Tibial nerve (tissue), 4 donors: ENCODE measurements around the gene PSMD13. TPM values are rescaled to one million over a fixed set of nuclear protein-coding genes. Genes with fewer than 3 reads are reported as not detected.
"Not testable (repeated sequence)": the region's sequence is repeated elsewhere in the genome, so short reads cannot be mapped to it uniquely, and the experiment has no call there.

Source experiments
- DNase-seq, 2 donors: peaks; one replicate each; pipeline ENCODE4 v3.0.0-alpha.2; 2019; ENCODE audit warnings: low spot score in 2 of 2
- H3K27ac ChIP-seq, 4 donors: fragments of 200-600 bp; sonication (generic) in 3 of 4; one replicate each; pipeline ENCODE4 v1.5.1; 2017 to 2019; ENCODE audit warnings: mild to moderate bottlenecking in 1 of 4
- H3K27me3 ChIP-seq, 2 donors: fragments of 200-600 bp; sonication (generic) in 1 of 2; one replicate each; pipeline versions ENCODE4 v1.5.1 to v1.6.0; 2017 to 2019
- H3K36me3 ChIP-seq, 3 donors: fragments of 200-600 bp; sonication (generic); one replicate each; pipeline ENCODE4 v1.5.1; 2018 to 2019
- H3K4me1 ChIP-seq, 4 donors: fragments of 200-600 bp; sonication (generic) in 3 of 4; one replicate each; pipeline ENCODE4 v1.5.1; 2017 to 2019
- H3K4me3 ChIP-seq, 4 donors: fragments of 200-600 bp; sonication (generic) in 3 of 4; one replicate each; pipeline ENCODE4 v1.5.1; 2017 to 2019; ENCODE audit warnings: mild to moderate bottlenecking in 1 of 4, moderate library complexity in 1 of 4
- H3K9me3 ChIP-seq, 4 donors: fragments of 200-600 bp; sonication (generic) in 3 of 4; one replicate each; pipeline ENCODE4 v1.5.1; 2017 to 2019
- EP300 ChIP-seq, 2 donors: sonication (generic); formaldehyde crosslinking; IDR thresholded peaks; one replicate each; pipeline ENCODE4 v1.6.1; 2017; ENCODE audit warnings: antibody characterized with exemption in 2 of 2, mild to moderate bottlenecking in 1 of 2
- POLR2A ChIP-seq, 2 donors: fragments of 450-650 bp; IDR thresholded peaks; one replicate each; pipeline ENCODE4 v1.6.1; 2017; ENCODE audit warnings: antibody characterized with exemption in 2 of 2, mild to moderate bottlenecking in 2 of 2, moderate library complexity in 2 of 2
- WGBS, 2 donors: methylation state at CpG; one replicate each; pipeline ENCODE4 v1.1.5; 2018; 5-methylcytosine and 5-hydroxymethylcytosine counted together
- total RNA-seq, 4 donors: library from RNA; depleted of rRNA; stranded (reverse); fragments of >200 nt; gene quantifications; one replicate each; pipeline ENCODE4 v1.1.0, GENCODE V29; 2016
- TF ChIP-seq, protein P1 (sequence below), 5 experiments: fragments of 200-600 bp in 3 of 5; fragments of 450-650 bp in 2 of 5; sonication (generic) in 3 of 5; IDR thresholded peaks; one replicate each; pipeline ENCODE4 v1.5.1; 2016 to 2019; ENCODE audit warnings: antibody characterized with exemption in 5 of 5, mild to moderate bottlenecking in 3 of 5, moderate library complexity in 2 of 5

Gene PSMD13
- total RNA-seq, 4 donors from 2014 or later = 72.0 to 136 (median 120) TPM

DNA sequence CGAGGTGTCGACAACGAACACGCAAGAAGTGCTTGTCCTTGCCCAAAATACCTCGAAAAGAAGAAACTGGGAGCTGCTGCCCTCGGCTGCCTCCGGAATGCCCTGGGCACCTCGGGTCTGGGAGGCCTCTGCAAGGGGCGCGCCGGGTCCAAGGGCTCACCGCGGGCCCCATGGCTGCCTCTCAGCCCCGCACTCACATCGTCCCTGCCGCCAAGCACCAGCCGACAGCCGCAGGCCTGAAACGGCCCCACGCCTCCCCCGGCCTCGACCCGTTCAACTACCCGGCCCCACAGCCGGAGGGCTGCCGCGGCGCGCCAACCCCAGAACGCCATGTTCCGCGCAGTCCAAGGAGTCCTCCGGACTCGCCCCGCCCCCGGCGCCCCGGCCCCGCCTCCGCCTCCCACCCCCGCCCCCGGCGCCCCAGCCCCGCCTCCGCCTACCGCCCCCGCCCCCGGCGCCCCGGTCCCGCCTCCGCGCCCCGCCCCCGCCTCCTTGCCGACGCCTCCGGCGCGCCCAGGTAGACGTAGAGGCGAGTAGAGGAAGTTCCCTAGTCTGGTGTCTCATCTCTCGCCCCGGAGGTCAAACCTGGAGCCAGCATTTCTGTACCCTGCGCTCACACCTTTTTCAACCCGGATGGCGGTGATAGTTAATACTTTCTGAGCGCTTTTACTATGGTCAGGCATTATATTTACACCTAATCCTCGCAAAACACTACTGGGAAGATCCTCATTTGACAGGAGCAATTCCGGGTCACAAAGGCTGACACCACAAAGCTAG is 591 bp upstream of the PSMD13 start, which contains the start of gene SIRT3:
SIRT3 (minus strand) TSS at position 346 of the 777 bp plus-strand sequence; CDS start at position 332, 14 bp downstream.
- H3K27ac ChIP-seq = peak within 1 kb of the TSS; percentile 72 to 96 (median 93)
- TF ChIP-seq, protein P1, sequence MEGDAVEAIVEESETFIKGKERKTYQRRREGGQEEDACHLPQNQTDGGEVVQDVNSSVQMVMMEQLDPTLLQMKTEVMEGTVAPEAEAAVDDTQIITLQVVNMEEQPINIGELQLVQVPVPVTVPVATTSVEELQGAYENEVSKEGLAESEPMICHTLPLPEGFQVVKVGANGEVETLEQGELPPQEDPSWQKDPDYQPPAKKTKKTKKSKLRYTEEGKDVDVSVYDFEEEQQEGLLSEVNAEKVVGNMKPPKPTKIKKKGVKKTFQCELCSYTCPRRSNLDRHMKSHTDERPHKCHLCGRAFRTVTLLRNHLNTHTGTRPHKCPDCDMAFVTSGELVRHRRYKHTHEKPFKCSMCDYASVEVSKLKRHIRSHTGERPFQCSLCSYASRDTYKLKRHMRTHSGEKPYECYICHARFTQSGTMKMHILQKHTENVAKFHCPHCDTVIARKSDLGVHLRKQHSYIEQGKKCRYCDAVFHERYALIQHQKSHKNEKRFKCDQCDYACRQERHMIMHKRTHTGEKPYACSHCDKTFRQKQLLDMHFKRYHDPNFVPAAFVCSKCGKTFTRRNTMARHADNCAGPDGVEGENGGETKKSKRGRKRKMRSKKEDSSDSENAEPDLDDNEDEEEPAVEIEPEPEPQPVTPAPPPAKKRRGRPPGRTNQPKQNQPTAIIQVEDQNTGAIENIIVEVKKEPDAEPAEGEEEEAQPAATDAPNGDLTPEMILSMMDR (IDR thresholded peaks at IDR 0.05) = peak in 3 of 5 experiments; percentile 17 to 59 (median 44)
- TF ChIP-seq EP300 (IDR thresholded peaks at IDR 0.05) (no peak), POLR2A (IDR thresholded peaks at IDR 0.05) (no peak)
- H3K4me3 ChIP-seq = peak within 1 kb of the TSS; percentile 80 to 96 (median 89)
- H3K36me3 ChIP-seq = peaks cover 0 to 35% (median 0%) of the 10 kb centered on the region in 3 donors
- WGBS, 2 donors = 0 to 1% methylated on average over 20 to 35 of the region's 70 CpGs
- no peaks in the 10 kb centered on the region for H3K27me3 ChIP-seq
- no peaks in the 10 kb centered on the region for H3K9me3 ChIP-seq
- peaks cover 0 to 42% (median 16%) of the 10 kb centered on the region in 4 donors for H3K4me1 ChIP-seq
- DNase-seq = peak; percentile 64 to 68

DNA sequence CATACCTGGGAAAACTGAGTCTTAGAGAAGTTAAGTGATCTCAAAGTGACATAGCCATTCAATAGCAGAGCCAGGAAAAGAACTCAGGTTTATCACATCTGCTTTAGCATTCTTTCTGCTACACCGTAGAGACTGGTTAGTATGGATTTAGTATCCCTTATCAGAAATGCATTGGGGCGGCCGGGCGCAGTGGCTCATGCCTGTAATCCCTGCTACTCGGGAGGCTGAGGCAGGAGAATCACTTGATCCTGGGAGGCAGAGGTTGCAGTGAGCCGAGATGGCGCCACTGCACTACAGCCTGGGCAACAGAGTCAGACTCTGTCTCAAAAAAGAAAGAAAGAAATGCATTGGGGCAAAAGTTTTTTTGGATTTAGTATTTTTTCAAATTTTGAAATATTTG is 1.6 kb downstream of the PSMD13 start:
- H3K27me3 ChIP-seq, H3K4me3 ChIP-seq, H3K27ac ChIP-seq, H3K9me3 ChIP-seq, DNase-seq: not testable (repeated sequence)
- WGBS, 2 donors = 80 to 86% methylated on average over 7 of the region's 7 CpGs
- Histone ChIP-seq H3K4me1 (peaks cover 0 to 42% (median 16%) of the 10 kb centered on the region in 4 donors), H3K36me3 (peaks cover 0 to 40% (median 3%) of the 10 kb centered on the region in 3 donors)

DNA sequence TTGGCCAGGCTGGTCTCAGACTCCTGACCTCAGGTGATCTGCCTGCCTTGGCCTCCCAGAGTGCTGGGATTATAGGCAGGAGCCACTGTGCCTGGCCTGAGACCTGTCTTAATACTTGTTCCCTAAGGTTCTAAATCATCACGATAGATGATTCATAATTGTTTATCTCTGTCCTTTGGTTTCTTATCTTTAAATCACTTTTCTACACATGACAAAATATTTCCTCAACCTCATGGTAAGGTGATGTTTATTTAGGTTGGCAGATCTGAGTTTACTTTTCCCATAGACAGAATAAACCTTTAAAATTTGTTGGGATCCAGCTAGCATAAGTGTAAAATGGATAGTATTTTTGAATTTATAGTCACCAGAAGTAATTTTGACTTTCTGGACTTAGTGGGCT is 3.5 kb downstream of the PSMD13 start:
- H3K4me1 ChIP-seq = peaks cover 0 to 29% (median 14%) of the 10 kb centered on the region in 4 donors
- H3K27ac ChIP-seq = no peak overlapping the region
- TF ChIP-seq, protein P1 (IDR thresholded peaks at IDR 0.05) = no peak
- TF ChIP-seq POLR2A (IDR thresholded peaks at IDR 0.05) = no peak
- TF ChIP-seq EP300 (IDR thresholded peaks at IDR 0.05) = no peak
- 80 to 83% methylated on average over 1 of the region's 1 CpG for WGBS, 2 donors
- no peak for DNase-seq
- no peaks in the 10 kb centered on the region for H3K27me3 ChIP-seq
- H3K4me3 ChIP-seq = no peak overlapping the region
- peaks cover 0 to 60% (median 3%) of the 10 kb centered on the region in 3 donors for H3K36me3 ChIP-seq
- H3K9me3 ChIP-seq = no peaks in the 10 kb centered on the region

DNA sequence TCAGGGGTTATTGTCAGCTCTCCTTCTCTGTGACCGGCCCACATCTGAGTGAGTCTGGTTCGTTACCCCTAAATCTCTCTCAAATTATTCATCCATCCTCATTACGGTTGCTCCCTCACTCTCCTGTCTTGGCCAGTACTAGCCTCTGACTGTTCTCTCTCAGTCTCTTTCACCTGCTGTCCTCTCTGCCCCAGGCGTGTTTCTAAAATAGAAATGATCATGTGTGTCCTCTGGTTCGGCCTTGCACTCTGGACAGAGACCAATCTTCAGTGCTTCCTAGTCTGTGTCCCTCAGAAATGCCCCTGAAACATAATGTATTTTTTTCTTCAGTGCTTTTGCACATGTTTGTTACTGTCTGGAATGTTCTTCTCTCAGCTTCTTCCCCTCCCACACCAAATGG is 4.9 kb downstream of the PSMD13 start:
- H3K27ac ChIP-seq = no peak overlapping the region
- H3K4me3 ChIP-seq = no peak overlapping the region
- TF ChIP-seq POLR2A (IDR thresholded peaks at IDR 0.05) = no peak
- TF ChIP-seq, protein P1 (IDR thresholded peaks at IDR 0.05) = no peak
- TF ChIP-seq EP300 (IDR thresholded peaks at IDR 0.05) = no peak
- 85 to 89% methylated on average over 5 of the region's 5 CpGs for WGBS, 2 donors
- no peak for DNase-seq
- no peaks in the 10 kb centered on the region for H3K9me3 ChIP-seq
- H3K27me3 ChIP-seq = no peaks in the 10 kb centered on the region
- H3K36me3 ChIP-seq = peaks cover 0 to 72% (median 12%) of the 10 kb centered on the region in 3 donors
- H3K4me1 ChIP-seq = peaks cover 0 to 25% (median 13%) of the 10 kb centered on the region in 4 donors

DNA sequence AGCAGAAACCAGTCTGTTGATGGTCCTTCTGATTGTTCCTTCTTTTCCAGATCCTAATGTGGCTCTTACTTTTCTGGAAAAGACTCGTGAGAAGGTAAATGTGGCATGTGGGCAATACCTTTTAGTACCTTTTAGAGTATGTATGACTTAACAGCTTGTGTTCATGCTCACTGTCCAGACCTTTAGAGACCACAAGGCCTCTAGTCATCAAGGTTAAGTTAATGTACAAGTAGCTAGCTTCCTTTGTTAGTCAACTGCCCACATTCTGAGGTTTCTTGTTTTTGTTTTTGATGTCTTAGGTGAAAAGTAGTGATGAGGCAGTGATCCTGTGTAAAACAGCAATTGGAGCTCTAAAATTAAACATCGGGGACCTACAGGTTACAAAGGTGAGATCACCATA is 7.6 kb downstream of the PSMD13 start:
- no peak overlapping the region for H3K4me3 ChIP-seq
- WGBS, 2 donors = 93 to 97% methylated on average over 2 of the region's 2 CpGs
- H3K9me3 ChIP-seq = no peaks in the 10 kb centered on the region
- H3K36me3 ChIP-seq = peaks cover 0 to 97% (median 36%) of the 10 kb centered on the region in 3 donors
- no peaks in the 10 kb centered on the region for H3K27me3 ChIP-seq
- peaks cover 0 to 3% (median 0%) of the 10 kb centered on the region in 4 donors for H3K4me1 ChIP-seq
- no peak overlapping the region for H3K27ac ChIP-seq
- DNase-seq = no peak
- TF ChIP-seq EP300 (IDR thresholded peaks at IDR 0.05) = no peak
- no peak for TF ChIP-seq POLR2A (IDR thresholded peaks at IDR 0.05)
- TF ChIP-seq, protein P1 (IDR thresholded peaks at IDR 0.05) = no peak
